Pancreas (tissue), 10 donors: ENCODE results near the gene CHADL. TPM values are rescaled to one million over a fixed set of nuclear protein-coding genes. Genes with fewer than 3 reads are reported as not detected.

Experiments used
- ATAC-seq, 4 donors: fragments of 200-7000 bp; cut with Tn5 transposase; one replicate each; pipeline versions ENCODE4 v1.8.0 to v1.9.1; 2020; ENCODE audit warnings: mild to moderate bottlenecking in 4 of 4, moderate library complexity in 4 of 4
- DNase-seq, 6 donors: peaks; one replicate each; pipeline ENCODE4 v3.0.0-alpha.2; 2020
- FAIRE-seq: peaks from 2 replicates; lab custom pipeline; 2012; peaks lifted over from hg19 to GRCh38; lab: Jason Lieb, UNC
- H3K27ac ChIP-seq, 4 donors: fragments of 200-600 bp; sonication (generic); 1 replicate in 3 of 4; 2 replicates in 1 of 4; pipeline versions ENCODE4 v1.5.0 to v1.8.0; 2020
- H3K27me3 ChIP-seq, 4 donors: fragments of 200-600 bp; one replicate each; pipeline ENCODE4 v1.8.0; 2021
- H3K36me3 ChIP-seq, 3 donors: fragments of 200-600 bp; sonication (generic) in 1 of 3; one replicate each; pipeline versions ENCODE4 v1.5.0 to v1.8.0; 2020 to 2021
- H3K4me1 ChIP-seq, 3 donors: fragments of 200-600 bp; one replicate each; pipeline ENCODE4 v1.8.0; 2021
- H3K4me3 ChIP-seq, 4 donors: fragments of 200-600 bp; sonication (generic) in 2 of 4; one replicate each; pipeline versions ENCODE4 v1.5.0 to v1.8.0; 2020 to 2021
- H3K9me3 ChIP-seq, 4 donors: fragments of 200-600 bp; one replicate each; pipeline ENCODE4 v1.8.0; 2021
- WGBS, 2 donors: extraction: QIAGEN DNeasy Blood & Tissue Kit; methylation state at CpG; one replicate each; pipeline ENCODE4 v1.1.7; 2013; 5-methylcytosine and 5-hydroxymethylcytosine counted together
- intact Hi-C, 3 donors: fragments of 100-400 bp; cut with DNase I; formaldehyde crosslinking; loops; one replicate each; pipeline versions ENCODE4 v1.11.1 to v1.14.2; 2022
- polyA plus RNA-seq, 2 donors: library from polyadenylated mRNA; stranded (reverse); fragments of 200-250 nt; gene quantifications; one replicate each; pipeline ENCODE4 v1.2.3, GENCODE V29; 2013
- total RNA-seq, 6 donors: library from RNA; stranded (reverse); fragmentation: NEBNext Ultra II Directional in 4 of 6; extraction: Animal tissue kit (Norgen Biotek cat#: 25700) in 4 of 6; gene quantifications; one replicate each; pipeline versions ENCODE4 v1.2.1 to v1.2.4, GENCODE V29; 2021 to 2023
- TF ChIP-seq, protein P1 (sequence below), 4 donors: fragments of 200-600 bp; sonication (generic) in 3 of 4; IDR thresholded peaks; one replicate each; pipeline versions ENCODE4 v1.5.0 to v1.8.0; 2021; ENCODE audit warnings: antibody characterized with exemption in 4 of 4
- donor health status: healthy with polysubstance abuse.
- donor health status: DM: no; HTN: no; CAD: no; lungs with moderate emphysema.
- donor health status: DM: no; HTN: no; CAD: no.
- donor health status: control.
- donor health status: control.
- donor health status: Bipolar disorder and iron deficiency.
- donor health status: DM: yes; HTN: yes; CAD: no.
- donor health status: DM: no; HTN: no; CAD: no.
- donor health status: DM: no; HTN: no; CAD: no.
- donor health status: DM: yes; HTN: yes; CAD: no.

CHADL gene
- total and polyA plus RNA-seq, 8 donors, result 0.95 to 4.9 (median 2.2) TPM

DNA sequence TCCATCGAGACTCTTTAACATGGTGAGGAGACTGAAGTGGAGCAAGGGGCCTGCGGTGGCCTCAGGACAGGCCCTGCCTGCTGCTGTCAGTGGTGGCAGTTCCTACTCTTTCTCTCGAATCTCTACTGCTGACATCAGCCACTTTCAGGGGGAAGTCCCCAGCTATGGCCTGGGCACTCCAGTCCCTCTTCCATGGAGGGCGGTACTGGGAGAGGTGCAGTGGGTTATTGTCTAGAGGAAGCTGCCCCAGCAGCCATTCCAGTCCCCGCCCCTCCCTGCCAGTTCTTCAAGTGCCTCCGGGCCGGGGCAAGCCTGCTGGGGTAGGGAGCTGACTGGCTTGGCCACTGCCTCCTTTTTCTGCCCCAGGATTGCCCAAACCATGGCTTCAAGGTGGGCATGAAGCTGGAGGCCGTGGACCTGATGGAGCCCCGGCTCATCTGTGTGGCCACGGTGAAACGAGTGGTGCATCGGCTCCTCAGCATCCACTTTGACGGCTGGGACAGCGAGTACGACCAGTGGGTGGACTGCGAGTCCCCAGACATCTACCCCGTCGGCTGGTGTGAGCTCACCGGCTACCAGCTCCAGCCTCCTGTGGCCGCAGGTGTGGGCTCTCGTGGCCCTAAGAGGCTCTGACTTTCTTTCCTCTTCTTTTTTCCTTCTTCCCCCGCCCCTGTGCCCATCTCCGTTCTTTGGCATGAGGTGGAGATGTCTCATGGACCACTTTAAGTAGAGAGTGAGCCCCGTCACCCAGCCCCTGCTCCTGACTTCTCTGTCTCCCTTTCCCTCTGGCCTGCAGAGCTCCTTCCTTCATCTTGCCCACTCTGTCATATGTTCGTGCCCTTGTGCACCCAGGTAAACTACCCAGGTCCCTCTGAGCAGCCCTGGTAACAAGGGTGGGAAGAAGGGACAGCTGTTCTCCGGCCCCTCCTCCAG is 13.7 kb downstream of the CHADL start:
- peaks cover 0 to 31% (median 9%) of the 10 kb centered on the region in 3 donors for H3K36me3 ChIP-seq
- DNase-seq (no peak), FAIRE-seq (no peak), ATAC-seq (peak in 3 of 4 donors; percentile 21 to 80 (median 58))
- 94 to 95% methylated on average over 26 of the region's 26 CpGs for WGBS, 2 donors
- H3K27me3 ChIP-seq, result no peaks in the 10 kb centered on the region
- no peak overlapping the region for H3K4me3 ChIP-seq
- no peaks in the 10 kb centered on the region for H3K9me3 ChIP-seq
- no peaks in the 10 kb centered on the region for H3K4me1 ChIP-seq
- H3K27ac ChIP-seq, result no peak overlapping the region
- TF ChIP-seq, protein P1, sequence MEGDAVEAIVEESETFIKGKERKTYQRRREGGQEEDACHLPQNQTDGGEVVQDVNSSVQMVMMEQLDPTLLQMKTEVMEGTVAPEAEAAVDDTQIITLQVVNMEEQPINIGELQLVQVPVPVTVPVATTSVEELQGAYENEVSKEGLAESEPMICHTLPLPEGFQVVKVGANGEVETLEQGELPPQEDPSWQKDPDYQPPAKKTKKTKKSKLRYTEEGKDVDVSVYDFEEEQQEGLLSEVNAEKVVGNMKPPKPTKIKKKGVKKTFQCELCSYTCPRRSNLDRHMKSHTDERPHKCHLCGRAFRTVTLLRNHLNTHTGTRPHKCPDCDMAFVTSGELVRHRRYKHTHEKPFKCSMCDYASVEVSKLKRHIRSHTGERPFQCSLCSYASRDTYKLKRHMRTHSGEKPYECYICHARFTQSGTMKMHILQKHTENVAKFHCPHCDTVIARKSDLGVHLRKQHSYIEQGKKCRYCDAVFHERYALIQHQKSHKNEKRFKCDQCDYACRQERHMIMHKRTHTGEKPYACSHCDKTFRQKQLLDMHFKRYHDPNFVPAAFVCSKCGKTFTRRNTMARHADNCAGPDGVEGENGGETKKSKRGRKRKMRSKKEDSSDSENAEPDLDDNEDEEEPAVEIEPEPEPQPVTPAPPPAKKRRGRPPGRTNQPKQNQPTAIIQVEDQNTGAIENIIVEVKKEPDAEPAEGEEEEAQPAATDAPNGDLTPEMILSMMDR (IDR thresholded peaks at IDR 0.05), result no peak
- intact Hi-C loops, result no loop called here

DNA sequence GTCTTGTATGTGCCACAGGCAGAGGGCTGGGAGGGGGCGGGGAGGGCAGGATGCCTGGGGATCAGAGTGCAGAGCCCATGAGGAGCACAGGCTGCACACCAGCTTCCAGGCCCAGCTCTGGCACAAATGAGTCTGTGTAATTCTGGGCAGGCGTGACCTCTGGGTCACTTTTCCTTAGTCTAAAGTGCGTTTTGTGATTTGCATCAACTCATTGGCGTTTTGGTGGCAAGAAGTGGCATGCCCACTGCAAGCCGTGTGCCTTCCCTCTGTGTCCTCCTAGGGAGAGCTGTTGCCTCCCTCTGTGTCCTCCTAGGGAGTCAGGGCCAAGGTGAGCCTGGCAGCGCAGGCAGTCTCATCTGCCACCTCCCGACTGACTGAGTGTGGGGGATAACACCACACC is 17.2 kb downstream of the CHADL start:
- DNase-seq, result no peak
- ATAC-seq, result no peak
- FAIRE-seq, result no peak
- TF ChIP-seq, protein P1 (IDR thresholded peaks at IDR 0.05), result no peak
- WGBS, 2 donors, result 83 to 85% methylated on average over 7 of the region's 7 CpGs
- no peak overlapping the region for H3K27ac ChIP-seq
- H3K9me3 ChIP-seq, result no peaks in the 10 kb centered on the region
- no peaks in the 10 kb centered on the region for H3K4me1 ChIP-seq
- no peak overlapping the region for H3K4me3 ChIP-seq
- no peaks in the 10 kb centered on the region for H3K27me3 ChIP-seq
- H3K36me3 ChIP-seq, result peaks cover 0 to 39% (median 9%) of the 10 kb centered on the region in 3 donors
- intact Hi-C loops, result no loop called here

DNA sequence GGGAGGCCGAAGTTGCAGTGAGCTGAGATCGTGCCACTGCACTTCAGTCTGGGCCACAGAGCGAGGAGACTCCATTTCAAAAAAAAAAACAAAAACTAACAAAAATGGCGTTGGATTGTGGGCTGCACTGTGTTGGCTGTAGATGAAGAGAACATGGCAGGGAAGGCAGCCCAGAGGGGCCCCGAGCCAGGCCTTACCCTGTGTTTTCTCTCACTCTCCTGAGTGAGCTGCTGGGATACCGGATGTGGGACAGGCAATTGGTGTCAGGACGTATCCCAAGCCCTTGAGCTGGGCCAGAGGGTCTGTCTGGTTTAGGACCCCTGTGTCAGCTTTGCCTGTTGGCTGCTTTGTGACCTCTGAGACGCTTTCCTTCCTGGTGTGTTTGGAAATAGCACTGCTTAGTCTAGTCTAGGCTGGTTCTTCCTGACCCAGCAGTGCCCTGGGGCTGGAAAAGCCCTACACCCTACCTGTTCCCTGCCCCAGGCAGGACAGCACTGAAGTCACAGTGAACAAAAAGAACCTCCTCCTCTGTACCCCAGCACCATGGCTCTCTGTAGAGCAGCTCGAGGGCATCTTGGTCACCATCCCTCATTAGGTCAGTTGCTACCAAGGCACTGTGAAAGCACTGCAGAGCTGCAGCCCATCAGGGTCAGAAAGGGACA is 17.8 kb downstream of the CHADL start:
- H3K27ac ChIP-seq, result no peak overlapping the region
- FAIRE-seq (no peak), ATAC-seq (no peak), DNase-seq (no peak)
- TF ChIP-seq, protein P1 (IDR thresholded peaks at IDR 0.05), result no peak
- WGBS, 2 donors, result 93% methylated on average over 9 of the region's 9 CpGs
- H3K4me3 ChIP-seq, result no peak overlapping the region
- H3K36me3 ChIP-seq, result peaks cover 0 to 39% (median 6%) of the 10 kb centered on the region in 3 donors
- H3K4me1 ChIP-seq, result no peaks in the 10 kb centered on the region
- no peaks in the 10 kb centered on the region for H3K9me3 ChIP-seq
- no peaks in the 10 kb centered on the region for H3K27me3 ChIP-seq
- intact Hi-C loops, result no loop called here

DNA sequence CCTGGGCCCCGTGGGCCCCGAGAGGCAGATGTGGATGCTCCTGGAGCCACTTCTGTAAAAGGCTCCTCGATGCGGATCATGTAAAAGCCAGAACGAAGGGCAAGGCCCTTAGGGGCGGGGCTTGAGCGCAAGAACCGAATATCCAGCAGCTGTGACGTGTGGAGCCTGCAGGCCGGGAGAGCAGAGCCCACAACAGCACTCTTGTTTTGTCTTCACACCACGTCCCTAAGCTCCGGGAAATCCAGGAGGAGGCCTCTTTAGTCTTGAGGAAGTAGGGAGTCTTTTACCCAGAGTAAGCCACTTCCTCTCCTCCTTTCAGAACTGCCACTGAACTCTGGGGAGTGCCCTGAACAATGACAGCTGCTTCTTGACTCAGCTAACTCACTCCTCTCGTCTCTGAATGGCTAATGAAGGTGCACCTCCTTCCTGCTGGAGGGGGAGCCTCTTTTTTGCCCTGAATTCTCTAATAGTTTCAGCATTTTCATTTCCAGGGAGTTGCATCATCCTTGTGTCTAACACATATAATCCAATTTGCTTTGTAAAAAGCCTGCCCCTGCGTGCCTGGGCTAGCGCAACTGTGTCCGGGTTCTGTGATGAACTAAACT is 23.1 kb downstream of the CHADL start:
- intact Hi-C loops, result no loop called here
- peaks cover 0 to 8% (median 0%) of the 10 kb centered on the region in 3 donors for H3K36me3 ChIP-seq
- FAIRE-seq (no peak), DNase-seq (no peak), ATAC-seq (peak in 3 of 4 donors; percentile 65 to 82 (median 81))
- no peak overlapping the region for H3K4me3 ChIP-seq
- no peaks in the 10 kb centered on the region for H3K4me1 ChIP-seq
- H3K9me3 ChIP-seq, result no peaks in the 10 kb centered on the region
- TF ChIP-seq, protein P1 (IDR thresholded peaks at IDR 0.05), result no peak
- peak overlapping the region in 2 of 4 donors; percentile 1 to 57 for H3K27ac ChIP-seq
- H3K27me3 ChIP-seq, result no peaks in the 10 kb centered on the region
- 73 to 79% methylated on average over 16 of the region's 16 CpGs for WGBS, 2 donors
